ENCODE results near the gene OR1F1. TPM values are rescaled to one million over a fixed set of nuclear protein-coding genes. Genes with fewer than 3 reads are reported as not detected.

Gene OR1F1
- total RNA-seq, 1 experiment from 2014 or later: 0.26 TPM

DNA sequence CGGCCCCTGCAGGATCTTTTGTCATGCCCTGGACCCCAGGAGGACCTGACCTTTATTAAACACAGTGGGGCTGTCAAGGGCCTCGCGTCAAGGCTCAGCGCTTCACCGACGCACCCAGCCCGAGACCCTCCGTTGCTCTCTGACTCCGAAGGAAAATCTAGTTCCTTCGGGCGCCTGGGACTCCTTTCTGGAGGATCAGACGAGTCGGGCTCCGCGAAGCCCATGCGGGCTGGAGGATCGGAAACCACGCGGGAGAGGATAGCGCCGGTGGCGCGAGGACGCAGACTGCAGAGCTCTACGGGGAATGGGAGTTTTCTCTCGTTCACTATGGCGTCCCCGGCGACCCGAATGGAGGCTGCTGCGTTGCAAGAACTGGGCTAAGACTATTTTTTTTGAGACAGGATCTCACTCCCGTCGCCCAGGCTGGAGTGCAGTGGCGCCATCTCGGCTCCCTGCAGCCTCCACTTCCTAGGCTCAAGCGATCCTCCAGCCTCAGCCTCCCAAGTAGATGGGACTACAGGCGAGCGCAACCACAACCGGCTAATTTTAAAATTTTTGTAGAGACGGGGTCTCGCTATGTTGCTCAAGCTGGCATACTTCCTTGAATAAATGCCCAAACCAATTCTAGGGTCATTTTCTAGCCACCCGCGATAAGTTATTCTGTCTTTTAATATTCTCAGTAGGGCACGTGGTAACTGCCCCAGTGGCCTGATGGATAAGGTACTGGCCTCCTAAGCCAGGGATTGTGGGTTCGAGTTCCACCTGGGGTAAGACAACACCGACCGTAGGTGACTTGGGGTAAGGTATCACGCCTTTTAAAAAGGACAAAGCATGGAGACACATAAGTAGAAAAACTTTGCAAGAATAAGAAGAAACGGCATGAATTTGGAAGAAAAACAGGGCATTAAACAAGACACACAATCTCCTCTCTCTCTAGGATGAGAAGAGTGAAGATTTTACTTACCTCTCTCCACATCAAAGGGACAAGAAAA is 5.5 kb downstream of the OR1F1 start:
- DNase-seq (ENCODE audit: low read depth, low spot score) (peak; percentile 65), ATAC-seq (peak; percentile 32)
- Histone ChIP-seq H3K27me3 (ENCODE audit: control insufficient read depth, insufficient read depth, low read length) (no peaks in the 10 kb centered on the region), H3K9me3 (ENCODE audit: control insufficient read depth, insufficient read depth, low read depth, low read length) (no peaks in the 10 kb centered on the region), H3K27ac (ENCODE audit: low read length) (no peak overlapping the region), H3K36me3 (ENCODE audit: control insufficient read depth, insufficient read depth, low read length) (no peaks in the 10 kb centered on the region), H3K4me1 (ENCODE audit: control insufficient read depth, insufficient read depth, low read length) (peaks cover 9% of the 10 kb centered on the region; the same call in 1 of the 2 replicates), H3K4me3 (ENCODE audit: low read depth in 2 of 2, low read length in 2 of 2) (no peak overlapping the region)
- intact Hi-C loops (cut with micrococcal nuclease; ENCODE audit: unreplicated experiment) (no loop called here), in situ Hi-C loops (cut with HindIII; ENCODE audit: low pct_unique_long_range_greater_than_20kb, low sequenced_read_pairs) (no loop called here)
- no peak for TF ChIP-seq CTCF (IDR thresholded peaks at IDR 0.05)
- peak; percentile 35; the same call in 1 of the 2 replicates for TF ChIP-seq POLR2AphosphoS5 (IDR thresholded peaks at IDR 0.05; ENCODE audit: low read depth, low read length)
- TF ChIP-seq SIN3A (IDR thresholded peaks at IDR 0.05; ENCODE audit: borderline replicate concordance, insufficient read depth, low read depth, low read length): no peak
- TF ChIP-seq TCF7L2 (IDR thresholded peaks at IDR 0.05; ENCODE audit: low read depth, low read length): peak; percentile 77; the same call in 1 of the 2 replicates
- TF ChIP-seq REST (IDR thresholded peaks at IDR 0.05; ENCODE audit: insufficient read depth in 1 of 2, low read depth in 2 of 2, low read length in 1 of 2): no peak
- CTCF ChIA-PET: no interaction called here
- BruUV-seq (replicated peaks): no TSS peak
- POLR2A ChIA-PET: no interaction called here

GRCh38 chr16:3194792-3195191 is 6.8 kb downstream of the OR1F1 start:
- intact Hi-C loops (cut with micrococcal nuclease; ENCODE audit: unreplicated experiment): no loop called here
- CTCF ChIA-PET: no interaction called here
- in situ Hi-C loops (cut with HindIII; ENCODE audit: low pct_unique_long_range_greater_than_20kb, low sequenced_read_pairs): no loop called here
- Histone ChIP-seq H3K36me3 (ENCODE audit: control insufficient read depth, insufficient read depth, low read length) (no peaks in the 10 kb centered on the region), H3K9me3 (ENCODE audit: control insufficient read depth, insufficient read depth, low read depth, low read length) (no peaks in the 10 kb centered on the region), H3K4me3 (ENCODE audit: low read depth in 2 of 2, low read length in 2 of 2) (no peak overlapping the region), H3K27ac (ENCODE audit: low read length) (no peak overlapping the region), H3K4me1 (ENCODE audit: control insufficient read depth, insufficient read depth, low read length) (peaks cover 9% of the 10 kb centered on the region; the same call in 1 of the 2 replicates), H3K27me3 (ENCODE audit: control insufficient read depth, insufficient read depth, low read length) (no peaks in the 10 kb centered on the region)
- DNase-seq (ENCODE audit: low read depth, low spot score): no peak
- no peak for ATAC-seq
- POLR2A ChIA-PET: no interaction called here
- TF ChIP-seq POLR2AphosphoS5 (IDR thresholded peaks at IDR 0.05; ENCODE audit: low read depth, low read length) (no peak), TCF7L2 (IDR thresholded peaks at IDR 0.05; ENCODE audit: low read depth, low read length) (no peak), CTCF (IDR thresholded peaks at IDR 0.05) (no peak)
- BruUV-seq (replicated peaks): no TSS peak

Measured in Panc1 (cell line).